A549 (cell line): ENCODE data around the gene KDM6A.

Experiments
- ELK1 ChIP-seq: fragments of 150-350 bp; IDR thresholded peaks from 2 replicates; pipeline ENCODE4 v1.6.1; 2014; ENCODE audit warnings: low read depth, mild to moderate bottlenecking, low read length
- HDAC2 ChIP-seq: fragments of 200-600 bp; sonication (generic); IDR thresholded peaks from 2 replicates; pipeline ENCODE4 v1.6.1; 2016
- NFE2L2 ChIP-seq: fragments of 150-350 bp; conservative IDR thresholded peaks from 2 replicates; pipeline ENCODE4 v1.6.1; 2014; ENCODE audit warnings: low read length
- POLR2A ChIP-seq: IDR thresholded peaks from 2 replicates; pipeline ENCODE4 v1.6.1; 2012; ENCODE audit warnings: mild to moderate bottlenecking, low read length
- TF ChIP-seq, protein P1 (sequence below): fragments of >200 bp; sonication (Bioruptor Twin); formaldehyde crosslinking; IDR thresholded peaks from 3 replicates; pipeline ENCODE4 v1.5.1; 2016

GRCh38 chrX:44897539-44897938 lies 24.6 kb downstream of the KDM6A start:
- TF ChIP-seq HDAC2 (no peak), POLR2A (no peak), ELK1 (no peak), NFE2L2 (no peak)
- TF ChIP-seq, protein P1, sequence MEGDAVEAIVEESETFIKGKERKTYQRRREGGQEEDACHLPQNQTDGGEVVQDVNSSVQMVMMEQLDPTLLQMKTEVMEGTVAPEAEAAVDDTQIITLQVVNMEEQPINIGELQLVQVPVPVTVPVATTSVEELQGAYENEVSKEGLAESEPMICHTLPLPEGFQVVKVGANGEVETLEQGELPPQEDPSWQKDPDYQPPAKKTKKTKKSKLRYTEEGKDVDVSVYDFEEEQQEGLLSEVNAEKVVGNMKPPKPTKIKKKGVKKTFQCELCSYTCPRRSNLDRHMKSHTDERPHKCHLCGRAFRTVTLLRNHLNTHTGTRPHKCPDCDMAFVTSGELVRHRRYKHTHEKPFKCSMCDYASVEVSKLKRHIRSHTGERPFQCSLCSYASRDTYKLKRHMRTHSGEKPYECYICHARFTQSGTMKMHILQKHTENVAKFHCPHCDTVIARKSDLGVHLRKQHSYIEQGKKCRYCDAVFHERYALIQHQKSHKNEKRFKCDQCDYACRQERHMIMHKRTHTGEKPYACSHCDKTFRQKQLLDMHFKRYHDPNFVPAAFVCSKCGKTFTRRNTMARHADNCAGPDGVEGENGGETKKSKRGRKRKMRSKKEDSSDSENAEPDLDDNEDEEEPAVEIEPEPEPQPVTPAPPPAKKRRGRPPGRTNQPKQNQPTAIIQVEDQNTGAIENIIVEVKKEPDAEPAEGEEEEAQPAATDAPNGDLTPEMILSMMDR = no peak
